Retina (tissue), 1 donor: ENCODE measurements around the gene CERS6.

ENCODE experiments used
- DNase-seq: peaks from one replicate; pipeline ENCODE4 v3.0.0-alpha.2; 2016

Gene CERS6

GRCh38 chr2:168712053-168712452 lies 256.0 kb downstream of the CERS6 start:
- no peak for DNase-seq

DNA sequence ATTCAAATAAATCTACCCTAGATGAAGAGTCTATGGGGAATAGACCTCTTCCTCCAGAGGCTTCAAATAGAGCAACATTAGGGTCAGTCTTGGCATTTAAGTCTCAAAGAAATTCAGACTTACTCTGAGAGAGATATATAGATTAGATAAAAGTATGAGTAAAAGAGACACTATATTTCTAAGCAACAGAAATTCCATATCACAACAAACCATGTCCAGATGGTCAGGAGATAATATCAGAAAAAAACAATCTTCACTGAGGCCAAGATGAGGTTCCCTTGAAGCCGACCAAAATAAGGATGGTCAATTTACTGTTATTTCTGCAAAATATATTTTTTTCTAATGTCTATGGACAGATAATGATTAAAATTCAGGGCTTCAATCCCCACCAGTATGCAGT lies 257.3 kb downstream of the CERS6 start:
- DNase-seq = no peak

GRCh38 chr2:168715849-168716248 lies 259.8 kb downstream of the CERS6 start:
- DNase-seq = no peak

- DNase-seq = no peak
These were observed 260.8 kb downstream of the CERS6 start for GRCh38 chr2:168716839-168717238.

GRCh38 chr2:168717790-168718502 lies 261.9 kb downstream of the CERS6 start:
- no peak for DNase-seq

DNA sequence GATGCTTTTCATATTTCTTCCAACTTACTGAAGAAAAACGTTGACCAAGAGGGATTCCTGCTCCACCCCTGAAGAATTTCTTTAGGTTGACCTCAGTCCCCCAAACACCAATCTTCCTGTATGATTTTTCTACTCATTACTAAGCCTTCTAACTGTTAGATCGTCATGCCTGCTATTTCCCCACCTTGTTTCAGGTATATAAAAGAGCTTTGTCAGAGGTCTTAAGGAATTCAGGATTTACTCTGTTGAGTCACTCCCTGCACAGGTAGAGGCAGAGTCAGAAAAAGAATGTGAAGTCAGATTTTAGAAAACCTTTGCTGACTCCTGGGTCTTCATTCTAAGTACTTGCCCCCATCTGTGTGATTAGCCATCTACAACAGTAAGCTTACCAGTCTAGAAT lies 262.6 kb downstream of the CERS6 start:
- no peak for DNase-seq

- DNase-seq = no peak
These were observed 263.4 kb downstream of the CERS6 start for GRCh38 chr2:168719446-168719845.

DNA sequence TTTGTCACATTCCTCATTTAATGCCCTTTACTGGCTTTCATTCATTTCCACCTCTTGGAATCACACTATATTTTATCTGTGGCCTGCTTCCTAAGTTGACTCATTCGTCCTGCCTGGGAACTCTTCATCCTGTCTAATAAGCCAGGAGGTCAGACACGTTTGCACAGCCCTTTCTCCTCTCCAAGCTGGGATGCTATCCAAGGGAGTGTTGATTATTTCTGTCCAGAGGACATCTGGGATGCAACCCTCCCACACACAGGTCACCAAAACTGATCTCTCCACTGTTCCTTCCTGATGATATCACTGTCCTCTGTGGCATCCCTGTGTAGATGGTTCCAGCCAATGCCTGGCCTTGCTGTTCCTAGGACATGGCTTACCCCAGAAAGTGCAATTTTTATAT lies 266.5 kb downstream of the CERS6 start:
- DNase-seq = no peak

GRCh38 chr2:168723275-168723899 lies 267.3 kb downstream of the CERS6 start:
- DNase-seq = no peak

GRCh38 chr2:168726375-168726774 lies 270.3 kb downstream of the CERS6 start:
- no peak for DNase-seq

DNA sequence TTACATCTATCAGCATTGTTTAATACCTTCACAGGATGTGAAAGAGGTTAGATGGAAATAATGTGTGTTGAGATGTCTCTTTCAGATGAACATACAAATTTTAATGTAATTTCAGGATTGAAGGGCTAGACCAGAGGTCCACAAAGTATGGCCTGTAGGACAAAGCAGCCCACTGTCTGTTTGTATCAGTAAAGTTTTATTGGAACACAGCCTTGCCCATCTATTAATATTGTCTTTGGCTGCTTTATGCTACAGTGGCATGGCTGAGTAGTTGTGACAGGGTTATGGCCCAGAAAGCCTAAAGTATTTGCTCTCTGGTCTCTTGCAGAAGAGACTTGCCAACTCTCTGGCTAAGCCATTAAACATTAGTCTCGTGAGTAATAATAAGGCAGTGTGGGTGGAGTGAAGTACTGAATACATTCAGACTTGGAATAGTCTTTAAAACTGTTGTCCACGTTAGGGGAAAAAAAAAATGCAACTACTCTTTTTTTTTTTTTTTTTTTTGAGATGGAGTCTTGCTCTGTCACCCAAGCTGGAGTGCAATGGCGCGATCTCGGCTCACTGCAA lies 271.9 kb downstream of the CERS6 start:
- no peak for DNase-seq

GRCh38 chr2:168729455-168729854 lies 273.4 kb downstream of the CERS6 start:
- peak; percentile 10 for DNase-seq

GRCh38 chr2:168730344-168730743 lies 274.3 kb downstream of the CERS6 start:
- DNase-seq = peak; percentile 58

GRCh38 chr2:168731002-168731401 lies 274.9 kb downstream of the CERS6 start:
- DNase-seq = no peak

GRCh38 chr2:168731616-168732015 lies 275.5 kb downstream of the CERS6 start:
- DNase-seq = no peak

DNA sequence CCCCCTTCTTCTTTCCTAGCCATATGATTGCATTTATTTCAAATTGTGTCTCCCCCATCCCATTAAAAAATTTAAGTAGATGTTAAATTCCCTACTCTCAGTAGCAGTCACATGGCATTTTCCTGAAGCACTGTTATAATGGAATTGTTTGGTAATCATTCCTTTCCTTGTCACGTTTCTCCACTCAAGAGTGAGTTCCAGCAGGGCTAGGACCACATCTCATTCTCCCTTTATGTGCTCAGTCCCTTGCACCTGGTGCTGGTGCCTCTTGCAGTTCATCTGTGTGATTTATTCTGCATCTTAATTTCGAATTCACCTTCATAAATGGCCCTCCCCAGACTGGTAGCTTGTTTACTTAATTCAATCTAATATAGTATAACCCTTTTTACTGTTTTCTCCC lies 276.0 kb downstream of the CERS6 start:
- no peak for DNase-seq

- no peak for DNase-seq
These were observed 276.4 kb downstream of the CERS6 start for GRCh38 chr2:168732506-168732905.

- no peak for DNase-seq
These were observed 278.2 kb downstream of the CERS6 start for GRCh38 chr2:168734199-168734760.

DNA sequence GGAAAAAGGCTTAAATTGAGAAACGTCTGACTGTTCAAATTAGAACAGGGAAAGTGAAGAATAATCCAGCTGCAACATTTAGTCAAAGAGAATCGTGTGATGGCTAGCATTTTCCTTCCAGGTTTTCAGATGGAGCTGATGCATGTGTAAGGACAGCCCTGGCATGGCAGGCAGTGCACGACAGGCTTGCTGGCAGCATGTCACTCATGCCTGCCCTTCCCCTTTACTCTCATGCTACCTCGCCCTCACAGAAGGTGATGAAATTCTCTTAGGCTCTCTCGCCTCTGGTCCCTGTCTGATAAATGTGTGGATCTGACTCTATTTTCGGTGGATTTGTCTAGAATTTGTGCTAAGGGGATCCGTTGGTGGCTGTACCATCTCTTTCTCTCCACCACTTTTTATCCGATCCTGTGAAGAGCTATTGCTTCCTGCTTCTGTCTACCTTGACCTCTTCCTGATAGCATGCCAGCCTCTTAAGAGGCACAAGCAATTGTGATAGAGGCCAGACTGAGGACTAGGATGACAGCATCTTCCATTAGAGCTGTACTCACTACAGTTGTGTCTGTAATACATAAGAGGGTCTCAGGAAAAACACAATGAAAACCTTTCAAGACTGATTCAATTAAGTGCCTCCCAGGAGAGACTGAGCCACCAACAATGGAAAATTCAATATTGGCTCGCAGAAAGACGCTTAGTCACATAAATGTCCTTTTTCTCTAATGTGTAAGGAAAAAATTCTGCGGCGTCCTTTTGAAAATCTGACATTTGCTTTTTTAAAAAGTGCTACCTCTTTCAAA lies 280.8 kb downstream of the CERS6 start:
- peak; percentile 39 for DNase-seq

GRCh38 chr2:168738062-168738461 lies 282.0 kb downstream of the CERS6 start:
- DNase-seq = no peak

DNA sequence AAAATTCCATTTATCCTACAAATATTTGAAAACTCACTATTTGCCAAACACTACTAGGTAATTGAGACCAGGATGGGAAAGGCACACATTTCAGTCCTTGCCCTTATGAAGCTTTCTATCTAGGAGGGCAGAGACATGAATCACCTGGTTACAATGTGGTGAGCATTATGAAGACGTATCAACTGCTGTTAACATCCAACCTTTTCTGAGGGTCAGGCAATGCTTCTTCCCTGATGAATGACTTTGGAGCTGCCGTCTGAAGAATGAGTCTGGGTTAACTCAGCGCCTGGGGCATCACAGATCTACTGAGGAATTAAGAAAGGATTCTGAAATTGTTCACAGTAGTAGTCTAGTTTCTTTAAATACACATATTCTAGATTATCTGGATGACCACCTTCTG lies 284.3 kb downstream of the CERS6 start:
- no peak for DNase-seq

DNA sequence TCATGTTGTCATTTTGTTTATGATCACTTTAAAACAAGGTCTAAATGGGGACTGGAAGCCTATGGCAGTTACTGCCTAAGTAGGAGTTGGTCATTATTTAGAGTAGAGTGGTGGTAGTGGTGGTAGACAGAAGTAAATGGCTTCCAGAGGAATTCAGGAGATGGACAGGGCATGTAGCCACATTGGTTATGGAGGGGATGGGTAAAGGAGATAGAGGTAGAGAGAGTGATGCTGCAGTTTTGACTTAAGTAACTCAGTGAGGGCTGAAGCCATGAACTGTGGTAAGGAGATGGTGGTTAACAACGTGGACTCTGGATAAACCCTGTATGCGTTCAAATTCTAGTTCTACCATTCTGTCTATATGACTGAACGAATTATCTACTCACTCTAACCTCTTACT lies 284.7 kb downstream of the CERS6 start:
- DNase-seq = no peak

DNA sequence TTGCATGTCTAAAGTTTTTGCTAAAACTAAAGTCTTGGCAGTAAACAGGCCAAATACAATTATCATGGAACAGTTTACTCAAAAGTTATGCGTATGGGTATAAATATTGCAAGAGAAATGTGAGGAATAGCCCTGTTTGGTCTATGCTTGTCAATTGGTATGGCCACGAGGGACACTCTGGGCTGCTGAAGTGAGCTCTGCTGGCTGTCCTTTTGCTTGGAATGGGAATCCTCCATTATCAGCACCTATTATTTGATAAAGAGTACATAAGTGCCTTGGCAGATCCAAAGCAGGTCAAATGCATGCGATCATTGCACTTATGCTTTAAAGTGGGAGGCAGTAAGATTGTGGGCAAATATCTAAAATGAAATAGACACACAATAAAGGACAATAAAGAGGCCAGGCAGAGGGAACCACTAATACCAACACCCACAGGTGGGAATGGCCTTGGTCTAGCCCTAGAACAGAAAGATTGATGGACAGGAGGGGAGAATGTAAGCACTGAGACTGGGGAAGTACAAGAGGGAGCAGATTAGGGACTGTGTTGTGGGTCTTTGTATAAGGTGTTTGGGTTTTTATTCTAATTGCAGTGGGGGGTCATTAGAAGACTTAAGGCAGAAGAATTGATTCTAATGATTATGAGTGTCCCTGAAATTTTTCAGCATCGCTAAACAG lies 286.3 kb downstream of the CERS6 start:
- DNase-seq = no peak
